ENCODE measurements around the gene CRYBA4.

DNA sequence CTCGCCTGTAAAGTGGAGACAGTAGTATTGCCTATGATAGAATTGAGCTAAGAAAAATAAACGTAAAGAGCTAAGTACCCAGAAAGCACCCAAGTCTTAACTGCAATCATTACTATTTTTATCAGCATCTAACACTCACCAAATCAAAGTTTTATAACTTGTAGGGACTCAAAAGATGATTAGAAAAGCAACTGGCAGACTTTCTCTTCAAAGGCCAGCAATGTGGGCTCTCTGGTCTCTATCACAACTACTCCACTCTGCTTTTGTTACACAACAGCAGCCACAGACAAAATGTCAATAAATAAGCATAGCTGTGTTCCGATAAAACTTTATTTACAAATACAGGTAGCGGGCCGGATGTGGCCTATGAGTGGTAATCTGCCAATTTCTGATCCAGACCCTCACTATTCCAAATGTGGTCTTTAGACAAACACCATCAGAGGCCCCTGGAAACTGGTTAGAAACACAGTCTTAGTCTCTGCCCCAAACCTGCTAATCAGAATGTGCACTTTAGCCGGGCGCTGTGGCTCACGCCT is 40.1 kb upstream of the CRYBA4 start:
- TF ChIP-seq CTCF (IDR thresholded peaks at IDR 0.05) (no peak), POLR2AphosphoS5 (IDR thresholded peaks at IDR 0.05; ENCODE audit: low read depth, low read length) (no peak), TCF7L2 (IDR thresholded peaks at IDR 0.05; ENCODE audit: low read depth, low read length) (no peak), SIN3A (IDR thresholded peaks at IDR 0.05; ENCODE audit: borderline replicate concordance, insufficient read depth, low read depth, low read length) (no peak), REST (IDR thresholded peaks at IDR 0.05; ENCODE audit: insufficient read depth in 1 of 2, low read depth in 2 of 2, low read length in 1 of 2) (no peak)
